Head of caudate nucleus (tissue), 42 donors: ENCODE data around the gene ANP32D.
"Not testable (repeated sequence)": the region's sequence is repeated elsewhere in the genome, so short reads cannot be mapped to it uniquely, and the experiment has no call there.

Source experiments
- DNase-seq, 42 donors: peaks; one replicate each; pipeline versions ENCODE4 v3.0.0 to v3.0.0-alpha.2; 2020 to 2021; ENCODE audit warnings: mixed read lengths in 7 of 42
- intact Hi-C: fragments of 100-400 bp; cut with DNase I; formaldehyde crosslinking; loops from one replicate; pipeline ENCODE4 v1.15.0; 2022

Gene ANP32D

DNA sequence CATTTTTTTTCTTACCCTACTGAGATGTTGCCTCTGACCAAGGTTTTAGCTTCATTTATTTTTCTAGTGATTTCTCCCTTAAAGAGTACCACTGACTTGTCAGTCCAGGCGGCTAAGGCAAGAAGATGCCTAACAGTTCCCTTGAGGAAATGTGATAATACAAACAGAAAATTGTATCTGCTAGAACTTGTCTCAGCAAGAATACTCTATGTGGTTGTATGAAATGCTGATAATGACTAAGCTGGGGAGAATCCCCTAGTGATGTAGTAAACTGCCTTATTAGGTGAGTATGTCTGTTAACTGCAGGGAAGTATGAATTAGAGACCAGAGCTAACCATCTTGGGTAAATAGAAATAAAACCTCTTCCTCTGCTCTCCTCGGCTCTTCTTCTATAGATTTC lies 16.7 kb downstream of the ANP32D start:
- no peak for DNase-seq
- intact Hi-C loops, result no loop called here

DNA sequence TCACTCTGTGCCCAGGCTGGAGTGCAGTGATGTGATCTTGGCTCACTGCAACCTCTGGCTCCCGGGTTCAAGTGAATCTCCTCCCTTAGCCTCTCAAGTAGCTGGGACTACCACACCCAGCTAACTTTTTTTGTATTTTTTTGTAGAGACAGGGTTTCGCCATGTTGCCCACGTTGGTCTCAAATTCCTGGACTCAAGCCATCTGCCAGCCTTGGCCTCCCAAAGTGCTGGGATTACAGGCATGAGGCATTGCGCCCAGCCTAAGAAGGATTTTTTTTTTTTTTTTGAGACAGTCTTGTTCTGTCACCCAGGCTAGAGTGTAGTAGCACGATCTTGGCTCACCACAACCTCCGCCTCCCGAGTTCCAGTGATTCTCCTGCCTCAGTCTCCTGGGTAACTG lies 17.1 kb downstream of the ANP32D start:
- DNase-seq, intact Hi-C loops: not testable (repeated sequence)

DNA sequence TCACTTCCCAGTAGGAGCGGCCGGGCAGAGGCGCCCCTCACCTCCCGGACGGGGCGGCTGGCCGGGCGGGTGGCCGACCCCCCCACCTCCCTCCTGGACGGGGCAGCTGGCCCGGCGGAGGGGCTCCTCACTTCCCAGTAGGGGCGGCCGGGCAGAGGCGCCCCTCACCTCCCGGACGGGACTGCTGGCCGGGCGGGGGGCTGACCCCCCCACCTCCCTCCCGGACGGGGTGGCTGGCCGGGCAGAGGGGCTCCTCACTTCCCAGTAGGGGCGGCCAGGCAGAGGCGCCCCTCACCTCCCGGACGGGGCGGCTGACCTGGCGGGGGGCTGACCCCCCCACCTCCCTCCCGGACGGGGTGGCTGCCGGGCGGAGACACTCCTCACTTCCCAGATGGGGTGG lies 27.9 kb downstream of the ANP32D start:
- intact Hi-C loops, result not testable (repeated sequence)

DNA sequence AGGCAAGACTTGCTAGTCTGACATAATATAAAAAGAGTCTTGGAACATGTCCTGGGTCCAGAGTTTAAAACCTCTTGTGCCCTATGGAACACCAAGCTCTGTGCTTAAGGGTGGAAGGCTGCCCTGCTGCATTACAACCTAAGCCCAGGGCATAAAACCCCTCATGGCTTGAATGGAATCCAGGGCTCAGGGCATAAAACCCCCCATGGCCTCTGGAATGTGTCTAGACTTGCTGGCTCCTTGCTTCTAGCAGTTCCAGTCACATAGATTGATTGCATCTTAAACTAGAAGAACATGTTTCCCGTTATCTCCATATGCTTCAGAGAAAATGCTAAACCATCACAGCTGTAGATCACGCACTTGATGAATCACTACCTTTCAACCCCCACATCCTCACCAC lies 34.5 kb downstream of the ANP32D start:
- intact Hi-C loops, result not testable (repeated sequence)

More for the DNA sequence above, 27.9 kb downstream of the ANP32D start:
- DNase-seq, result not testable (repeated sequence)

DNA sequence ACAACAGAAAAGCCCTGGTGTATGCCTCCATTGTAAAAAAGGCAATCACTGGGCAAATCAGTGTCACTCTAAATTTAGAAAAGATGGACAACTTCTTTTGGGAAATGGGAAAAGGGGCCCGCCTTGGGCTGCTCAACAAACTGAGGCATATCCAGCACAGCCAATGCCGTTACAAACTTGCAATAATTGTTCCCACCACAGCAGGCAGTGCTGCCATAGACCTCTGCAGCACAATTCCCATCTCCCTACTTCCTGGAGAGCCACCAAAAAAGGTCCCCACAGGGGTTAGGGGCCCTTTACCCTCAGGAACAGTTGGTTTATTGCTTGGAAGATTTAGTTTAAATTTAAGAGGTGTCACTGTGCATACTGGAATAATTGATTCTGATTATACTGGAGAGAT lies 36.6 kb downstream of the ANP32D start:
- intact Hi-C loops, result no loop called here
- no peak for DNase-seq

More for the DNA sequence above, 34.5 kb downstream of the ANP32D start:
- not testable (repeated sequence) for DNase-seq

DNA sequence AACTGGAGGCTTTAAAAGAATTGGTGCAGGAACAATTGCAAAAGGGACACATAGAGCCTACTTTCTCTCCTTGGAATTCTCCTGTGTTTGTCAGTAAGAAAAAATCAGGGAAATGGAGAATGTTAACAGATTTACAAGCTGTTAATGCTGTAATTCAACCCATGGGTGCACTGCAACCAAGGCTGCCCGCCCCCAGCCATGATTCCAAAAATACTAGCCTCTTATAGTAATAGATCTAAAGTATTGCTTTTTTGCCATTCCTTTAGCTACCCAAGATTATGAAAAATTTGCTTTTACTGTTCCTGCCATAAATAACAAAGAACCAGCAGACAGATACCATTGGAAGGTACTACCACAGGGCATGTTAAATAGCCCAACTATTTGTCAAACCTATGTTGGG lies 37.8 kb downstream of the ANP32D start:
- no peak for DNase-seq

DNA sequence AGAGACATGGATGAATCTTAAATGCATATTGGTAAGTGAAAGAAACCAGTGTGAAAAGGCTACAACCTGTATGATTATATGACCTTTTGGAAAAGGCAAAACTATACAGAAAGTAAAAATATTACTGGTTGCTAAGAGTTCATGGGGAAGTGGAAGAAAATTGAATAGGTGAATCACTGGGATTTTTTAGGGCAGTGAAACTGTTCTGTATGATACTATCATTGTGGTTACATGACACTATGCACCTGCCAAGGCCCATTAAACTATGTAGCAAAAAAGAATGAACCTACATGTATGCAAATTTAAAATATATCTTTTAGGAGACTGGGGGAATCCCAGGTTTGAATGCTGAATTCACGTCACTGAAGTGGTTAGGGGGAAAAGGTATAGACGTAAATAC lies 40.5 kb downstream of the ANP32D start:
- DNase-seq, result no peak
- intact Hi-C loops, result no loop called here

More for the DNA sequence above, 37.8 kb downstream of the ANP32D start:
- intact Hi-C loops, result no loop called here

DNA sequence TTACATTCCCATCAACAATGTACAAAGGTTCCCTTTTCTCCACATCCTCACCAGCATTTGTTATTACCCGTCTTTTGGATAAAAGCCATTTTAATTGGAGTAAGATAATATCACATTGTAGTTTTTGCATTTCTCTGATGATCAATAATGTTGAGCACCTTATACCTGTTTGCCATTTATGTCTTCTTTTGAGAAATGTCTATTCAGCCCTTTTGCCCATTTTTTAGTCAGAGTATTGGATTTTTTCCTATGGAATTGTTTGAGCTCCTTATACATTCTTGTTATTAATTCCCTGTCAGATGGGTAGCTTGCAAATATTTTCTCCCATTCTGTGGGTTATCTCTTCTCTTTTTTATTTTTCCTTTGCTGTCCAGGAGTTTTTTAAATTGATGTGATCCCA lies 42.4 kb downstream of the ANP32D start:
- DNase-seq, result no peak
- intact Hi-C loops, result no loop called here

DNA sequence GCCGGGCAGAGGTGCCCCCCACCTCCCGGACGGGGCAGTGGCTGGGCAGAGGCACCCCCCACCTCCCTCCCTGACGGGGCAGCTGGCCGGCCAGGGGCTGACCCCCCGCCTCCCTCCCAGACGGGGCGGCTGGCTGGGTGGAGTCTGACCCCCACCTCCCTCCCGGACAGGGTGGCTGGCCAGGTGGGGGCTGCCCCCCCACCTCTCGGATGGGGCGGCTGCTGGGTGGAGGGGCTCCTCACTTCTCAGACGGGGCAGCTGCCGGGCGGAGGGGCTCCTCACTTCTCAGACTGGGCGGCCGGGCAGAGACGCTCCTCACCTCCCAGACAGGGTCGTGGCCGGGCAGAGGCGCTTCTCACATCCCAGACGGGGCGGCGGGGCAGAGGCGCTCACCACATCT lies 48.0 kb downstream of the ANP32D start:
- intact Hi-C loops, DNase-seq: not testable (repeated sequence)
